Measurements from ENCODE around the gene ENTHD1. TPM values are rescaled to one million over a fixed set of nuclear protein-coding genes. Genes with fewer than 3 reads are reported as not detected.

The ENTHD1 gene
- total and polyA plus RNA-seq, 2 donors (not counting 3 experiments of a cell fraction or from before 2014, with no cell fraction given): not detected

DNA sequence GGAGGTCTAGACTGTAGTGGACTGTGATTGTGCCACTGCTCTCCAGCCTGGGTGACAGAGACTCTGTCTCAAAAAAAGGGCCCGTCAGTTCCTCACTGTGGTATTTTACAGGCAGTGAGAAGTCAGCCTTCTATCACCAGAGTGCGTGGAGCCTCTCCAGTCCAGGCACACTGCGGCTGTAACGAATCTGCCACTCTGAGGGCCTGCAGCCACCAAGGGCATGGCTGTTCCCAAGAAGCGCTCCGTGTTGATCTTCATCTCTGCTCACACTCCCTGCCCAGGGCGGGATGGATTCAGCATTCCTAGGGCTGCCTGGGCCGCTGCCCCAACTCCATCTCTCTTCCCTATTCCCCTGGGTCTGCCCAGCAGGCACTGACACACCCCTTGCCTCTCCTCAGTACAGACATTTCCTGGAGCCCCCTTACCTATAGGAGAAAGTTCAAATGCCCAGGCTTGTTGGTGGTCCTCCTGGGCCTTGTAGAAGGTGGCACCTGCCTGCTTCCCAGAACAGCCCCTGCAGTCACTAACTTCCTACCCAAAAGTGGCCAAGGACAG lies 174.6 kb downstream of the ENTHD1 start:
- CTCF ChIA-PET: no interaction called here
- peaks cover 4 to 5% of the 10 kb centered on the region in 2 experiments for H3K27me3 ChIP-seq (ENCODE audit: control insufficient read depth in 2 of 2, insufficient read depth in 2 of 2, low read length in 2 of 2)
- H4K20me1 ChIP-seq (replicated peaks; ENCODE audit: control insufficient read depth, extremely low read depth, insufficient read depth, low read length): no peaks in the 10 kb centered on the region
- dilution Hi-C loops (cut with MboI; ENCODE audit: extremely low pct_ligation_motif_present, low sequenced_read_pairs): no loop called here
- H3K4me2 ChIP-seq (ENCODE audit: insufficient read depth, low read length): no peak overlapping the region
- TF ChIP-seq POLR2A (IDR thresholded peaks at IDR 0.05; ENCODE audit: low read depth, low read length) (no peak), EZH2 (IDR thresholded peaks at IDR 0.05; ENCODE audit: borderline replicate concordance, low read depth, low read length, severe bottlenecking) (no peak)
- TF ChIP-seq, protein P1, sequence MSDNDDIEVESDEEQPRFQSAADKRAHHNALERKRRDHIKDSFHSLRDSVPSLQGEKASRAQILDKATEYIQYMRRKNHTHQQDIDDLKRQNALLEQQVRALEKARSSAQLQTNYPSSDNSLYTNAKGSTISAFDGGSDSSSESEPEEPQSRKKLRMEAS (IDR thresholded peaks at IDR 0.05; ENCODE audit: insufficient read depth, insufficient read length): no peak
- no peak for DNase-seq (ENCODE audit: low read depth, low spot score)
- no TSS peak for BruUV-seq (replicated peaks)
- FAIRE-seq: no peak
- H2AFZ ChIP-seq (ENCODE audit: low read depth, low read length): no peak overlapping the region
- intact Hi-C loops (cut with micrococcal nuclease): no loop called here
- no peaks in the 10 kb centered on the region for H3K36me3 ChIP-seq (ENCODE audit: control insufficient read depth in 2 of 2, extremely low read depth in 1 of 2, insufficient read depth in 2 of 2, low read length in 2 of 2)
- no peak overlapping the region for H3K4me3 ChIP-seq (replicated peaks in 1 of 3; ENCODE audit: insufficient read depth in 1 of 3, low read depth in 1 of 3, low read length in 3 of 3)
- H3K9me3 ChIP-seq (replicated peaks; ENCODE audit: control insufficient read depth, insufficient read depth, low read length): no peaks in the 10 kb centered on the region
- POLR2A ChIA-PET: no interaction called here
- no peaks in the 10 kb centered on the region for H3K9me1 ChIP-seq (replicated peaks; ENCODE audit: control insufficient read depth, extremely low read depth, insufficient read depth, low read length)
- no peak overlapping the region for H3K27ac ChIP-seq (ENCODE audit: insufficient read depth, low read depth, low read length)
- H3K79me2 ChIP-seq (ENCODE audit: control insufficient read depth, insufficient read depth, low read length): no peaks in the 10 kb centered on the region
- no peak overlapping the region for H3K9ac ChIP-seq (replicated peaks; ENCODE audit: extremely low read depth, insufficient read depth, low read length)
- H3K4me1 ChIP-seq (ENCODE audit: control insufficient read depth, extremely low read depth, insufficient read depth, low read length): no peaks in the 10 kb centered on the region

DNA sequence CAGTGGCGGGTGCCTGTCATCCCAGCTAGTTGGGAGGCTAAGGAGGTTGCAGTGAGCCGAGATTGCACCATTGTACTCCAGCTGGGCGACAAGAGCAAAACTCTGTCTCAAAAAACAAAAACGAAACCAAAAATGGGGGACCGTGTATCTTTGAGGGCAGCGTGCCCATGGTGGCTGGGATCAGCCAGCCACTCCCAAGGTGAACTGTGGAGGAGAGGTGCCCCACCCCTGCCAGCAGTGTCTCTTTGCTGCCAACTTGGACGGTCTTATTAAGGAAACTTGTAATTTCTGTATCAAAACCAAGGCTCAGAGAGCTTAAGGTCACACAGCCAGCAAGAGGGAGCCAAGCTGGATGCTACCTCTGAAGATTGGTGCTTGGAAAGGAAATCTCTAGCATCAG lies 175.4 kb downstream of the ENTHD1 start:
- no peaks in the 10 kb centered on the region for H3K79me2 ChIP-seq (ENCODE audit: control insufficient read depth, insufficient read depth, low read length)
- dilution Hi-C loops (cut with MboI; ENCODE audit: extremely low pct_ligation_motif_present, low sequenced_read_pairs) (no loop called here), intact Hi-C loops (cut with micrococcal nuclease) (no loop called here)
- H3K27me3 ChIP-seq (ENCODE audit: control insufficient read depth in 2 of 2, insufficient read depth in 2 of 2, low read length in 2 of 2): peaks cover 4 to 5% of the 10 kb centered on the region in 2 experiments
- H3K4me2 ChIP-seq (ENCODE audit: insufficient read depth, low read length): no peak overlapping the region
- no peak for FAIRE-seq
- no peaks in the 10 kb centered on the region for H3K36me3 ChIP-seq (ENCODE audit: control insufficient read depth in 2 of 2, extremely low read depth in 1 of 2, insufficient read depth in 2 of 2, low read length in 2 of 2)
- no peaks in the 10 kb centered on the region for H3K9me1 ChIP-seq (replicated peaks; ENCODE audit: control insufficient read depth, extremely low read depth, insufficient read depth, low read length)
- DNase-seq (ENCODE audit: low read depth, low spot score): no peak
- BruUV-seq (replicated peaks): no TSS peak
- H3K4me1 ChIP-seq (ENCODE audit: control insufficient read depth, extremely low read depth, insufficient read depth, low read length): no peaks in the 10 kb centered on the region
- H3K9me3 ChIP-seq (replicated peaks; ENCODE audit: control insufficient read depth, insufficient read depth, low read length): no peaks in the 10 kb centered on the region
- ChIA-PET CTCF (no interaction called here), POLR2A (no interaction called here)
- no peak overlapping the region for H3K9ac ChIP-seq (replicated peaks; ENCODE audit: extremely low read depth, insufficient read depth, low read length)
- H3K27ac ChIP-seq (ENCODE audit: insufficient read depth, low read depth, low read length): no peak overlapping the region
- no peak overlapping the region for H2AFZ ChIP-seq (ENCODE audit: low read depth, low read length)
- H3K4me3 ChIP-seq (replicated peaks in 1 of 3; ENCODE audit: insufficient read depth in 1 of 3, low read depth in 1 of 3, low read length in 3 of 3): no peak overlapping the region
- TF ChIP-seq, protein P1 (IDR thresholded peaks at IDR 0.05; ENCODE audit: insufficient read depth, insufficient read length): no peak
- TF ChIP-seq GATA2 (IDR thresholded peaks at IDR 0.05; ENCODE audit: insufficient read depth, insufficient read length, low read depth, low read length) (no peak), EZH2 (IDR thresholded peaks at IDR 0.05; ENCODE audit: borderline replicate concordance, low read depth, low read length, severe bottlenecking) (no peak), POLR2A (IDR thresholded peaks at IDR 0.05; ENCODE audit: low read depth, low read length) (no peak), POLR2AphosphoS5 (IDR thresholded peaks at IDR 0.05; ENCODE audit: insufficient read depth, low read depth, low read length) (no peak), FOS (IDR thresholded peaks at IDR 0.05; ENCODE audit: borderline replicate concordance, insufficient read depth, low read length) (no peak), MYC (IDR thresholded peaks at IDR 0.05; ENCODE audit: low read depth, low read length) (no peak), JUN (IDR thresholded peaks at IDR 0.05; ENCODE audit: borderline replicate concordance, insufficient read depth, insufficient read length, low read depth) (no peak)
- TF ChIP-seq, protein P2, sequence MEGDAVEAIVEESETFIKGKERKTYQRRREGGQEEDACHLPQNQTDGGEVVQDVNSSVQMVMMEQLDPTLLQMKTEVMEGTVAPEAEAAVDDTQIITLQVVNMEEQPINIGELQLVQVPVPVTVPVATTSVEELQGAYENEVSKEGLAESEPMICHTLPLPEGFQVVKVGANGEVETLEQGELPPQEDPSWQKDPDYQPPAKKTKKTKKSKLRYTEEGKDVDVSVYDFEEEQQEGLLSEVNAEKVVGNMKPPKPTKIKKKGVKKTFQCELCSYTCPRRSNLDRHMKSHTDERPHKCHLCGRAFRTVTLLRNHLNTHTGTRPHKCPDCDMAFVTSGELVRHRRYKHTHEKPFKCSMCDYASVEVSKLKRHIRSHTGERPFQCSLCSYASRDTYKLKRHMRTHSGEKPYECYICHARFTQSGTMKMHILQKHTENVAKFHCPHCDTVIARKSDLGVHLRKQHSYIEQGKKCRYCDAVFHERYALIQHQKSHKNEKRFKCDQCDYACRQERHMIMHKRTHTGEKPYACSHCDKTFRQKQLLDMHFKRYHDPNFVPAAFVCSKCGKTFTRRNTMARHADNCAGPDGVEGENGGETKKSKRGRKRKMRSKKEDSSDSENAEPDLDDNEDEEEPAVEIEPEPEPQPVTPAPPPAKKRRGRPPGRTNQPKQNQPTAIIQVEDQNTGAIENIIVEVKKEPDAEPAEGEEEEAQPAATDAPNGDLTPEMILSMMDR (IDR thresholded peaks at IDR 0.05; ENCODE audit: extremely low read depth in 1 of 2, insufficient read depth in 1 of 2, low read depth in 1 of 2, low read length in 2 of 2): no peak
- no peaks in the 10 kb centered on the region for H4K20me1 ChIP-seq (replicated peaks; ENCODE audit: control insufficient read depth, extremely low read depth, insufficient read depth, low read length)
